ENCODE results near the gene C2CD2. TPM values are rescaled to one million over a fixed set of nuclear protein-coding genes. Genes with fewer than 3 reads are reported as not detected.

The C2CD2 gene
- total and polyA plus RNA-seq, 2 experiments from 2014 or later, result 4.5 to 16.2 TPM

DNA sequence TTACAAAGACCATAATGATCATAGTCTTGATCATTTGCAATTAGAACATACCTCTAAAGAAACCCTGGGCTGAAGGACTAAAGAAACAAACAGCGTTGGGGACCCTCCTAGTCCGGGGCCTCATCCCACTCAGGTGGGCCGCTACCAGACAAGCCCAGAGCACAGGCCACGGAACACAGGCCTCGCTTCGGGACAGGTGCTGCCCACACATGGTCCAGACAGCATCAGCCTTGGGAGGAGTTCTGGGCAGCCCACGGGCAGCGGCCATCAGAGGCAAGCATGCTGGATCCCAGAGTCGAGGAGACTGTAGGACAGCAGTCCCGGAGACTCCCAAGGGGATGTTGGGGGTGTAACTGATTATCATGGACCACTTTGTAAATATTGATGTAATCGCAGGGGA is 4.9 kb downstream of the C2CD2 start:
- Histone ChIP-seq H3K79me2 (replicated peaks; ENCODE audit: insufficient read depth) (peaks cover 62% of the 10 kb centered on the region), H4K20me1 (replicated peaks; ENCODE audit: insufficient read depth) (peaks cover 10% of the 10 kb centered on the region), H3K27me3 (ENCODE audit: insufficient read depth) (peaks cover 15% of the 10 kb centered on the region), H3K9me2 (ENCODE audit: insufficient read depth) (no peaks in the 10 kb centered on the region), H3K36me3 (ENCODE audit: insufficient read depth) (no peaks in the 10 kb centered on the region), H3K4me2 (no peak overlapping the region), H3K4me3 (no peak overlapping the region), H2AFZ (no peak overlapping the region), H3K27ac (ENCODE audit: low read depth) (no peak overlapping the region), H3K4me1 (ENCODE audit: insufficient read depth) (peaks cover 31% of the 10 kb centered on the region), H3F3A (replicated peaks; ENCODE audit: low read depth) (0 out of 2 replicates have a peak, but pooled peaks cover 3% of the 10 kb centered on the region)
- peaks cover 30% of the 10 kb centered on the region for H3K27me3 Mint-ChIP-seq (ENCODE audit: insufficient read depth, low read depth, poor library complexity)
- no peak overlapping the region for H3K4me3 Mint-ChIP-seq
- ATAC-seq, result no peak
- H3K9me3 Mint-ChIP-seq, result no peaks in the 10 kb centered on the region
- no peak overlapping the region for H3K27ac Mint-ChIP-seq
- H3K36me3 Mint-ChIP-seq (ENCODE audit: low read depth), result peaks cover 4% of the 10 kb centered on the region; the same call in 1 of the 3 replicates
- no peak for TF ChIP-seq ZNF331 (CRISPR knock-in tag; IDR thresholded peaks at IDR 0.05; ENCODE audit: low read depth)
- peaks cover 37% of the 10 kb centered on the region for H3K4me1 Mint-ChIP-seq
- DNase-seq (ENCODE audit: low spot score), result no peak

DNA sequence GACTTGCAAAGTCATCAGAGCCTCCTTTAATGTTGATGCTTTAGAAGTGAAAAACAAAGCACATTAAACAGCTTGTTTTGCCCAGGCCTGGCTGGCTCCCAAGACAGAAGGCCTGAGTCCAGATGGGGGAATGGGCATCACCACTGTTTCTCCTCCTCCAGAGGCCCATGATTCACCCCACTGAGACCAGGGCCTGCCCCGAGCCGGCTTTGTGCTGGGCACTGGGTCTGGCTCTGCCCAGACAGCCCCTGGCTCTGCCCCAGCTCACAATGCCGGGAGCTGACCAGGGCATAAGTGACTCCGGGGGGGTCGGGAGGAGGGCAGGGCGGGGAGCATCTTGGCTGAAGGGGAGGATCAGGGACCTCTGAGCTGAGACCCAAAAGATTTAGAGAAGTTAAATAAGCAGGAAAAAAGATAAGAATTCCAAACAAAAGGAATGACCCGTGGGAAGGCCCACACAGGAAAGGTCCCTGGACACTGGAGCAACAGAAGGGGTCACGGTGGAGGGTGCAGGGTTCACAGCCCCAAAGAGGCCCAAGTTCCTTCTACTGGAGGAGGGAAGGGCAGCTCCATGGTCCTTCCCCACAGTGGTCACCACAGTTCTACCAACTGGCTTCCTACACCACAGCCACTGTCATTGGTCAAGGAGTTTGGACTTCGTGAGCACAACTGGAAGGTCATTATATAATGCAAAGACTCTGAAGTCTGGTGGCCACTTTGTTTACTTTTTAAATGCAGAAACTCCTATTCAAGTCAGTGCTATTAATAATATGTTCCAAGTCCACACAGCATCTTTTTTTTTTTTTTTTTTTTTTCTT is 5.5 kb downstream of the C2CD2 start:
- peaks cover 30% of the 10 kb centered on the region for H3K27me3 Mint-ChIP-seq (ENCODE audit: insufficient read depth, low read depth, poor library complexity)
- DNase-seq (ENCODE audit: low spot score), result no peak
- Histone ChIP-seq H3K4me2 (no peak overlapping the region), H2AFZ (no peak overlapping the region), H3K36me3 (ENCODE audit: insufficient read depth) (no peaks in the 10 kb centered on the region), H3K27ac (ENCODE audit: low read depth) (no peak overlapping the region), H3K4me1 (ENCODE audit: insufficient read depth) (peaks cover 31% of the 10 kb centered on the region), H3K9me2 (ENCODE audit: insufficient read depth) (no peaks in the 10 kb centered on the region), H4K20me1 (replicated peaks; ENCODE audit: insufficient read depth) (peaks cover 10% of the 10 kb centered on the region), H3K4me3 (no peak overlapping the region), H3K79me2 (replicated peaks; ENCODE audit: insufficient read depth) (peaks cover 68% of the 10 kb centered on the region), H3K27me3 (ENCODE audit: insufficient read depth) (peaks cover 15% of the 10 kb centered on the region), H3F3A (replicated peaks; ENCODE audit: low read depth) (0 out of 2 replicates have a peak, but pooled peaks cover 3% of the 10 kb centered on the region)
- peak overlapping the region; percentile 43; the same call in 1 of the 2 replicates for H3K27ac Mint-ChIP-seq
- no peaks in the 10 kb centered on the region for H3K9me3 Mint-ChIP-seq
- H3K36me3 Mint-ChIP-seq (ENCODE audit: low read depth), result peaks cover 4% of the 10 kb centered on the region; the same call in 1 of the 3 replicates
- H3K4me1 Mint-ChIP-seq, result peaks cover 37% of the 10 kb centered on the region
- ATAC-seq, result no peak
- H3K4me3 Mint-ChIP-seq, result no peak overlapping the region
- TF ChIP-seq, protein P1, sequence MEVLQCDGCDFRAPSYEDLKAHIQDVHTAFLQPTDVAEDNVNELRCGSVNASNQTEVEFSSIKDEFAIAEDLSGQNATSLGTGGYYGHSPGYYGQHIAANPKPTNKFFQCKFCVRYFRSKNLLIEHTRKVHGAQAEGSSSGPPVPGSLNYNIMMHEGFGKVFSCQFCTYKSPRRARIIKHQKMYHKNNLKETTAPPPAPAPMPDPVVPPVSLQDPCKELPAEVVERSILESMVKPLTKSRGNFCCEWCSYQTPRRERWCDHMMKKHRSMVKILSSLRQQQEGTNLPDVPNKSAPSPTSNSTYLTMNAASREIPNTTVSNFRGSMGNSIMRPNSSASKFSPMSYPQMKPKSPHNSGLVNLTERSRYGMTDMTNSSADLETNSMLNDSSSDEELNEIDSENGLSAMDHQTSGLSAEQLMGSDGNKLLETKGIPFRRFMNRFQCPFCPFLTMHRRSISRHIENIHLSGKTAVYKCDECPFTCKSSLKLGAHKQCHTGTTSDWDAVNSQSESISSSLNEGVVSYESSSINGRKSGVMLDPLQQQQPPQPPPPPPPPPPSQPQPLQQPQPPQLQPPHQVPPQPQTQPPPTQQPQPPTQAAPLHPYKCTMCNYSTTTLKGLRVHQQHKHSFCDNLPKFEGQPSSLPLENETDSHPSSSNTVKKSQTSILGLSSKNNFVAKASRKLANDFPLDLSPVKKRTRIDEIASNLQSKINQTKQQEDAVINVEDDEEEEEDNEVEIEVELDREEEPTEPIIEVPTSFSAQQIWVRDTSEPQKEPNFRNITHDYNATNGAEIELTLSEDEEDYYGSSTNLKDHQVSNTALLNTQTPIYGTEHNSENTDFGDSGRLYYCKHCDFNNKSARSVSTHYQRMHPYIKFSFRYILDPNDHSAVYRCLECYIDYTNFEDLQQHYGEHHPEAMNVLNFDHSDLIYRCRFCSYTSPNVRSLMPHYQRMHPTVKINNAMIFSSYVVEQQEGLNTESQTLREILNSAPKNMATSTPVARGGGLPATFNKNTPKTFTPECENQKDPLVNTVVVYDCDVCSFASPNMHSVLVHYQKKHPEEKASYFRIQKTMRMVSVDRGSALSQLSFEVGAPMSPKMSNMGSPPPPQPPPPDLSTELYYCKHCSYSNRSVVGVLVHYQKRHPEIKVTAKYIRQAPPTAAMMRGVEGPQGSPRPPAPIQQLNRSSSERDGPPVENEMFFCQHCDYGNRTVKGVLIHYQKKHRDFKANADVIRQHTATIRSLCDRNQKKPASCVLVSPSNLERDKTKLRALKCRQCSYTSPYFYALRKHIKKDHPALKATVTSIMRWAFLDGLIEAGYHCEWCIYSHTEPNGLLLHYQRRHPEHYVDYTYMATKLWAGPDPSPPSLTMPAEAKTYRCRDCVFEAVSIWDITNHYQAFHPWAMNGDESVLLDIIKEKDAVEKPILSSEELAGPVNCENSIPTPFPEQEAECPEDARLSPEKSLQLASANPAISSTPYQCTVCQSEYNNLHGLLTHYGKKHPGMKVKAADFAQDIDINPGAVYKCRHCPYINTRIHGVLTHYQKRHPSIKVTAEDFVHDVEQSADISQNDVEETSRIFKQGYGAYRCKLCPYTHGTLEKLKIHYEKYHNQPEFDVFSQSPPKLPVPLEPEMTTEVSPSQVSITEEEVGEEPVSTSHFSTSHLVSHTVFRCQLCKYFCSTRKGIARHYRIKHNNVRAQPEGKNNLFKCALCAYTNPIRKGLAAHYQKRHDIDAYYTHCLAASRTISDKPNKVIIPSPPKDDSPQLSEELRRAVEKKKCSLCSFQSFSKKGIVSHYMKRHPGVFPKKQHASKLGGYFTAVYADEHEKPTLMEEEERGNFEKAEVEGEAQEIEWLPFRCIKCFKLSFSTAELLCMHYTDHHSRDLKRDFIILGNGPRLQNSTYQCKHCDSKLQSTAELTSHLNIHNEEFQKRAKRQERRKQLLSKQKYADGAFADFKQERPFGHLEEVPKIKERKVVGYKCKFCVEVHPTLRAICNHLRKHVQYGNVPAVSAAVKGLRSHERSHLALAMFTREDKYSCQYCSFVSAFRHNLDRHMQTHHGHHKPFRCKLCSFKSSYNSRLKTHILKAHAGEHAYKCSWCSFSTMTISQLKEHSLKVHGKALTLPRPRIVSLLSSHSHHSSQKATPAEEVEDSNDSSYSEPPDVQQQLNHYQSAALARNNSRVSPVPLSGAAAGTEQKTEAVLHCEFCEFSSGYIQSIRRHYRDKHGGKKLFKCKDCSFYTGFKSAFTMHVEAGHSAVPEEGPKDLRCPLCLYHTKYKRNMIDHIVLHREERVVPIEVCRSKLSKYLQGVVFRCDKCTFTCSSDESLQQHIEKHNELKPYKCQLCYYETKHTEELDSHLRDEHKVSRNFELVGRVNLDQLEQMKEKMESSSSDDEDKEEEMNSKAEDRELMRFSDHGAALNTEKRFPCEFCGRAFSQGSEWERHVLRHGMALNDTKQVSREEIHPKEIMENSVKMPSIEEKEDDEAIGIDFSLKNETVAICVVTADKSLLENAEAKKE (CRISPR knock-in tag; IDR thresholded peaks at IDR 0.05), result no peak
- TF ChIP-seq, protein P2, sequence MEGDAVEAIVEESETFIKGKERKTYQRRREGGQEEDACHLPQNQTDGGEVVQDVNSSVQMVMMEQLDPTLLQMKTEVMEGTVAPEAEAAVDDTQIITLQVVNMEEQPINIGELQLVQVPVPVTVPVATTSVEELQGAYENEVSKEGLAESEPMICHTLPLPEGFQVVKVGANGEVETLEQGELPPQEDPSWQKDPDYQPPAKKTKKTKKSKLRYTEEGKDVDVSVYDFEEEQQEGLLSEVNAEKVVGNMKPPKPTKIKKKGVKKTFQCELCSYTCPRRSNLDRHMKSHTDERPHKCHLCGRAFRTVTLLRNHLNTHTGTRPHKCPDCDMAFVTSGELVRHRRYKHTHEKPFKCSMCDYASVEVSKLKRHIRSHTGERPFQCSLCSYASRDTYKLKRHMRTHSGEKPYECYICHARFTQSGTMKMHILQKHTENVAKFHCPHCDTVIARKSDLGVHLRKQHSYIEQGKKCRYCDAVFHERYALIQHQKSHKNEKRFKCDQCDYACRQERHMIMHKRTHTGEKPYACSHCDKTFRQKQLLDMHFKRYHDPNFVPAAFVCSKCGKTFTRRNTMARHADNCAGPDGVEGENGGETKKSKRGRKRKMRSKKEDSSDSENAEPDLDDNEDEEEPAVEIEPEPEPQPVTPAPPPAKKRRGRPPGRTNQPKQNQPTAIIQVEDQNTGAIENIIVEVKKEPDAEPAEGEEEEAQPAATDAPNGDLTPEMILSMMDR (conservative IDR thresholded peaks at IDR 0.05; ENCODE audit: low read depth in 2 of 2), result no peak
- TF ChIP-seq ZNF114 (CRISPR knock-in tag; IDR thresholded peaks at IDR 0.05) (no peak), ZNF331 (CRISPR knock-in tag; IDR thresholded peaks at IDR 0.05; ENCODE audit: low read depth) (no peak), STAT1 (IDR thresholded peaks at IDR 0.05; ENCODE audit: unreplicated experiment) (no peak)
- TF ChIP-seq, protein P3, sequence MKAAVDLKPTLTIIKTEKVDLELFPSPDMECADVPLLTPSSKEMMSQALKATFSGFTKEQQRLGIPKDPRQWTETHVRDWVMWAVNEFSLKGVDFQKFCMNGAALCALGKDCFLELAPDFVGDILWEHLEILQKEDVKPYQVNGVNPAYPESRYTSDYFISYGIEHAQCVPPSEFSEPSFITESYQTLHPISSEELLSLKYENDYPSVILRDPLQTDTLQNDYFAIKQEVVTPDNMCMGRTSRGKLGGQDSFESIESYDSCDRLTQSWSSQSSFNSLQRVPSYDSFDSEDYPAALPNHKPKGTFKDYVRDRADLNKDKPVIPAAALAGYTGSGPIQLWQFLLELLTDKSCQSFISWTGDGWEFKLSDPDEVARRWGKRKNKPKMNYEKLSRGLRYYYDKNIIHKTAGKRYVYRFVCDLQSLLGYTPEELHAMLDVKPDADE (IDR thresholded peaks at IDR 0.05), result no peak
- TF ChIP-seq, protein P4, sequence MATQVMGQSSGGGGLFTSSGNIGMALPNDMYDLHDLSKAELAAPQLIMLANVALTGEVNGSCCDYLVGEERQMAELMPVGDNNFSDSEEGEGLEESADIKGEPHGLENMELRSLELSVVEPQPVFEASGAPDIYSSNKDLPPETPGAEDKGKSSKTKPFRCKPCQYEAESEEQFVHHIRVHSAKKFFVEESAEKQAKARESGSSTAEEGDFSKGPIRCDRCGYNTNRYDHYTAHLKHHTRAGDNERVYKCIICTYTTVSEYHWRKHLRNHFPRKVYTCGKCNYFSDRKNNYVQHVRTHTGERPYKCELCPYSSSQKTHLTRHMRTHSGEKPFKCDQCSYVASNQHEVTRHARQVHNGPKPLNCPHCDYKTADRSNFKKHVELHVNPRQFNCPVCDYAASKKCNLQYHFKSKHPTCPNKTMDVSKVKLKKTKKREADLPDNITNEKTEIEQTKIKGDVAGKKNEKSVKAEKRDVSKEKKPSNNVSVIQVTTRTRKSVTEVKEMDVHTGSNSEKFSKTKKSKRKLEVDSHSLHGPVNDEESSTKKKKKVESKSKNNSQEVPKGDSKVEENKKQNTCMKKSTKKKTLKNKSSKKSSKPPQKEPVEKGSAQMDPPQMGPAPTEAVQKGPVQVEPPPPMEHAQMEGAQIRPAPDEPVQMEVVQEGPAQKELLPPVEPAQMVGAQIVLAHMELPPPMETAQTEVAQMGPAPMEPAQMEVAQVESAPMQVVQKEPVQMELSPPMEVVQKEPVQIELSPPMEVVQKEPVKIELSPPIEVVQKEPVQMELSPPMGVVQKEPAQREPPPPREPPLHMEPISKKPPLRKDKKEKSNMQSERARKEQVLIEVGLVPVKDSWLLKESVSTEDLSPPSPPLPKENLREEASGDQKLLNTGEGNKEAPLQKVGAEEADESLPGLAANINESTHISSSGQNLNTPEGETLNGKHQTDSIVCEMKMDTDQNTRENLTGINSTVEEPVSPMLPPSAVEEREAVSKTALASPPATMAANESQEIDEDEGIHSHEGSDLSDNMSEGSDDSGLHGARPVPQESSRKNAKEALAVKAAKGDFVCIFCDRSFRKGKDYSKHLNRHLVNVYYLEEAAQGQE (IDR thresholded peaks at IDR 0.05; ENCODE audit: unreplicated experiment), result no peak
